HUDEP-2 (cell line): ENCODE measurements around the gene CYP19A1.
"Not testable (repeated sequence)": the region's sequence is repeated elsewhere in the genome, so short reads cannot be mapped to it uniquely, and the experiment has no call there.

Experiments
- DNase-seq, 76 experiments: peaks; one replicate each; lab custom pipeline; 2025; ENCODE audit not compliant: unreplicated experiment in 76 of 76; lab: John Stamatoyannopoulos, UW

CYP19A1 gene

DNA sequence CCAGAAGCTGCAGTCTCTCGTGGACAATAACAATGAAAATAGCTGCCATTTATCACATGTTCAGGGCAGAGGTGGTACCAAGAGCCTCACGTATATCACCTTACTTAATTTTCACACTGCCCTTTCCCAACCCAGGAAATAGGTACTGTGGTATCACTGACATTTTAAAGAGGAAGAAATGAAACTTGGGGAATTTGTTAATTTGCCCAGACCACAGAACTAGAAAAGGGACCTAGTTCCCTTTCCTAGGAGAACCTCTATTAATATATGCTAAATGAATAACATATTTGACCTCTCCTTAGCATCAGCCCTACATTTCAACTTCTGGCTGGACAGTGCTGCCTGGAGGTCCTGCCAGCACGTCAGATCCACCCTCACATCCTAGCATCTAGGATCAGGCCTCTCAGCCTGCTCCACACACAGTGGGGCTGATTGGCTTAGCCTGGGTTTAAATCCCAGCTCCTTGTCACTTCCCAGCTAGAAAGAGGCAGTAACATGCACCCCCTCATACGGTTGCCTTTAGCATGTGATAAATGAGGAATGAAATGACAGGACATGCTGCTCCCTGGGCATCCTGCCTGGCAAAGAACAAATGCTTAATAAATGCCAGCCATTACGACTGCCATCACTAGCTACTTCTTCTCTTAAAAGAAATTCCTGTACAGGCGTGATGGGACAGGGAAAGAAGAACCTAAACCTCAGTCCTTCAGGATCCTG lies 148.6 kb downstream of the CYP19A1 start:
- DNase-seq, result no peak

DNA sequence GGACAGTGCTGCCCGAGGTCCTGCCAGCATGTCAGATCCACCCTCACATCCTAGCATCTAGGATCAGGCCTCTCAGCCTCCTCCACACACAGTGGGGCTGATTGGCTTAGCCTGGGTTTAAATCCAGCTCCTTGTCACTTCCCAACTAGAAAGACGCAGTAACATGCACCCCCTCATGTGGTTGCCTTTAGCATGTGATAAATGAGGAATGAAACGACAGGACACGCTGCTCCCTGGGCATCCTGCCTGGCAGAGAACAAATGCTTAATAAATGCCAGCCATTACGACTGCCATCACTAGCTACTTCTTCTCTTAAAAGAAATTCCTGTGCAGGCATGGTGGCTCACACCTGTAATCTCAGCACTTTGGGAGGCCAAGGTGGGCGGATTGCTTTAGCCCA lies 149.6 kb downstream of the CYP19A1 start:
- not testable (repeated sequence) for DNase-seq

DNA sequence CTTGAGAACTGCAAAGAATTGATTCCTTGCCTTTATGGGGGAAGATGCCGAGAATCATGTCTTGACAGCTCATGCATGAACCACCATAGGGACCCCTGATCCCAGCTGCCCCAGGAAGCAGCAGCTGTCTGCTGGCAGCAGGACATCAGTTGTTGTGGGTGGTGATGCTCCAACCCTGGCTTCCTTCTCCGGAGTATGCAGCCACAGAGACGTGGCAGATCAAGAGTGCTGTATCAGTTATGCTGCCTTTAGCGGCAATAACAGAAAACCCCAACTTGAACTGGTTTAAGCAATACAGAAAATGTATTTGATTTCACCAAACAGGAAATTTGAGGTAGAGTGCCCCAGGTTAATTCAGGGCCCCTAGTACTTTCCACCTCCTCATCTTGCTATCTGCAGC lies 151.5 kb downstream of the CYP19A1 start:
- DNase-seq, result no peak

DNA sequence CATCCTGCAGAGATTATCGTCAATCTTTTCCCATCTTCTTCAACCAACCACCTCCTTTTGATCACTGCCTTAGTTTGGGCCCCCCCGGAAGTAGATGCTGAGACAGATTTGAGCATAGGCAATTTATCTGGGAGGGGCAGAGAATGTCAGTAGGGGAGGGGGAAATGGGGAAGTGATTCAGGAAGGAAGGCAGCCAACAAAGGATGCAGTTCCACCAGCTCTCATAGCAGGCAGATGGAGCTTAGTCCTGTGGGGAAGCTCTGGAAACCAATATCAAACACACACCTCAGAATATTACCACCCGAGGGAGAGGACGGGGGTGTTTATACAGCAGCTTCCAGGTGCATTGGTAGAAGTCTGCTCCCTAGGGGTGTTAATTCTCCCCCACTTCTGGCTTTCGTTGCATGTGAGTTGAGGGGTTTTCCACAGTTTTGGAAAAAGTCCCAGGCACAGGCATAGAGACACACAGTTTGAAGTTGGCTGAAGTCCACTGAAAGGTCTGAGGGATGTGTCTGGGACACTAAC lies 152.2 kb downstream of the CYP19A1 start:
- no peak for DNase-seq

DNA sequence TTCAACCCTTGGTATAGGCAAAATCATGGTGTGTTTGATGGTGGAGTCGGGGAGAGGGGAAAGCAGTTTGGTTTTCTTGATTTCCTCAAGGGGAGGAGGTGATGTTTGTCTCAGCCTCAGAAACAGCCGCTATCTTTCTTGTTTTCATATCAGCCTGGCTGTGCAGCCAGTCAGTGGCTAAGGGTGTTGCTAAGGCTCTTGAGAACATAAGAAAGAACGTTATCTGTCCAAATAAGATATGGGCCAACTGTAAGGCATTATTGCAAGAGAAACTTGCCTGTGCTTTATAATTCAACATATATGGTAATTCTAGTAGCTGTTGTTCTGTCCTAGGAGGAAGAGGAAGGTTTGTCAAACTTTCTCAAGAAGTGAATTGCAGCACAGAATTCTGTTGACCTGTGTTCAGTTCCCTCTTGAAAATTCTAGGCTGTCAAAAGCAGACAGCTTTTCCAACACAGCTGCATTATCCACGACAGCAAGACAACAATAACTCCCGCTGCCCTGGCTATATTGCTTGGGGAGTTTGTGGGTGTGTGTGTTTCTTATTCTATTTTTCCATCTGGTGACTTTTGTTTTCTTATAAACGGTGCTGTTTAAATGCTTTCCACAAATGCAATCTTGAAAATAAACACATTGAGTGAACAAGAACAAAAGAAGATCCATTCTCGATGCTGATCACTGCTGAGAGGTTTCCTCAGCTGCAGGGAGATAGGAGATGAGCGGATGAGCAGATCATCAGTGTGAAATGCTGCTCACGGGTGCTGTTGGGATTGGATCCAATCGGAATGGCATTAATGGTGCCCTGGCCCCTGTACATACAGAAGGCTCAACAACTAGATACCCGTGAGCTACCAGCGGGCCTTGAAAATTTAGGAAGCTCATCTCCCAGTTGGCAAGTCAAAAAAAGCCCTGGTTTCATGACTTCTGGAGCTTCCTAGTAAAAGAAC lies 152.9 kb downstream of the CYP19A1 start:
- DNase-seq, result peak in 52 of 76 experiments; percentile 5 to 79 (median 28)

DNA sequence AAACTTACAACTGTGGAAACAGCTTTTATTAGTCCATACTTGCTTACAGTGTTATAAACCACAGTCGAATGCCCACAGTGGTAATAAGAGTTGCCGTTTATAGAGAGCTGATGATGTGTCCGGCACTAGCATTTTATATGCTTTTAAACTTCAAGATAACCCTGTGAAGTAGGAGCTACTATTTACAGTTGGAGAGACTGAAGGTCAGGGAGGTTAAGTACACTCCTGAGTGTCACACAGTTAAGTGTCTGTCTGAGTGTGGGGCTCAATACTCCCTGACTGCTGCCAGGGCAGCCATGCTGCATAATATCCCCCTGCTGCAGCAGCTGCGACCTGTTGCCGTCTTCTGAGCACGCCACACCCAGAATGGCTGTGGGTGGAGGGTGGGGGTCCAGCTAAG lies 153.8 kb downstream of the CYP19A1 start:
- no peak for DNase-seq

DNA sequence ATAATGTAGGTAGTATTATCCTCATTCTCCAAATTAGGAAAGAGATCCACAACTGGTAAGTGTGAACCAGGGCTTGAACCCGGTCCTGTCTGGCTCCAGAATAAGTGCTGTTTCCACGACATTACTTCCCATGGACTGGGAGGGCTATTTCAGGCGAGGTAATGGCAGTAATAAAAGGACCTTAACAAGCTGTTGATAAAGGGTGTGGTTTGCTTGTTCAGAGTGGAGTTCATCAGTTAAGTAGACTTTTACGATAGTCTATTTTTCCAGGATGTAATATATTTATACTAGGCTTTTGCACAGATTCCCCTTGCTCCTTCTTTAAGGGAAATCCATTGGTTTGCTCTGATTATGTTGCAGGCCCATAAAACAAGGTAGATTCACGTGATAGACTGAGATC lies 155.3 kb downstream of the CYP19A1 start:
- DNase-seq, result no peak

DNA sequence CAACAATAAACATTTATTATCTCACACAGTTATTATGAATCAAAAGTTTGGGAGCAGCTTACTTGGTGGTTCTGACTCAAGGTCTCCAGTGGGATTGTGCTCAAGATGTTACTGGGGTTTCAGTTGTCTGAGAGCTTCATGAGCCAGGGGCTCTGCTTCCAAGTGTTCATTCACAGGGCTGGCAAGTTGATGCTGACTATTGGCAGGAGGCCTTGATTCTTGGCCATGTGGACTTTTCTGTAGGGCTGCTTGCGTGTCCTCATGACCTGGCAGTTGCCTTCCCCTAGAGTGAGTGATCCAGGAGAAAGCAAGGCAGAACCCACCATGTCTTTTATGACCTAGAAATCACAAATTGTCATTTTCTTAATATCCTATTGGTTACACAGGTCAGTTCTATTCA lies 156.5 kb downstream of the CYP19A1 start:
- DNase-seq, result no peak

DNA sequence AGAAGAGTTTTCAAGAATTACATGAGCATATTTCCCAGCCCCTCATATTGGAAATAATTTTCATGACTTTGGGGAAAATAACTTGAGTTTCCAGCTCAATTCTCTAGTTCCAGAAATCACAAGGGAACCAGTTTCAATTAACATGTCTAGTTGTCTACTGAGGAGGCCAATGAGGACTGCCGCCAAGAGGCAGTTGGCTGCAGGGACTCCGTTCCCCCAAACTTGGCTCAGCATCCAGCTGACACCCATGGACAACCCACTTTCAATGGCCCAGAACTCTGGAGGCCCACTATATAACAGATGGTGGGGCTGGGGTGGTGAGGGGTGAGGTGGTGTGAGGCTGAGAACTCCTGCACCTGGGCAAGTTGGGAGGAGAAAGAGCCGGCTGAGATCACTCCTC lies 157.2 kb downstream of the CYP19A1 start:
- no peak for DNase-seq

DNA sequence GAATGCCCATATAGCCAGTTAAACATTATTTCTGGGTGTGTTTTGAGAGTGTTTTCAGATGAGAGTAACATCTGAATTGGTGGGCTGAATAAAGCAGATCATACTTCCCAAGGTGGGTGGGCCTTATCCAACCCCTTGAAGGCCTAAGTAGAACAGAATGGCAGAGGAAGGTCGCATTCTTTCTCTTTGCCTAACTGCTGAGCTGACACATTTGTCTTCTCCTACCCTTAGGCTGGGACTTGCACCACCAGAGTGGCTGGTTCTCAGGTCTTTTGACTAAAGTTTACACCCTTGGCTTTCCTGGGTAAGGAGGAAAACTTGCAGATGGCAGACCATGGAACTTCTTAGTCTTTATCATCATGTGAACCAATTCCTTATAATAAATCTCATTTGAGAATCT lies 157.9 kb downstream of the CYP19A1 start:
- no peak for DNase-seq

DNA sequence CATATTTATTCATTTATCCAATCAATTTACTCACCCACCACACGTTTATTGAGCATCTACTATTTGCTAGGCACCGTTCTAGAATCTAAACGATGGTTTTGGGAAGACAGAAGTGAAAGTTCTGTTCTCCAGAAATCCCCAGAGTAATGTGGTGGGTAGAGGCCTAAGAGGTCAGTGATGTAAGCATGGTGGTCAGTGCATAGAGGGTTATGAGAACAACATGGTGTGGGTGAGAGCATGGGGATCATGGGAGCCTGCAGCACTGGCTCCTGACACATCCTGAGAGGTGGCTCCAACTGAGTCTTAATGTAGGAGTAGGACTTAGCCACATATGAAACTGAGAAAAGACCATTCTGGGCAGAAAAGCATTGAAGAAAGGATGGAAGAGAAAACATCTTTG lies 158.4 kb downstream of the CYP19A1 start:
- DNase-seq, result no peak

DNA sequence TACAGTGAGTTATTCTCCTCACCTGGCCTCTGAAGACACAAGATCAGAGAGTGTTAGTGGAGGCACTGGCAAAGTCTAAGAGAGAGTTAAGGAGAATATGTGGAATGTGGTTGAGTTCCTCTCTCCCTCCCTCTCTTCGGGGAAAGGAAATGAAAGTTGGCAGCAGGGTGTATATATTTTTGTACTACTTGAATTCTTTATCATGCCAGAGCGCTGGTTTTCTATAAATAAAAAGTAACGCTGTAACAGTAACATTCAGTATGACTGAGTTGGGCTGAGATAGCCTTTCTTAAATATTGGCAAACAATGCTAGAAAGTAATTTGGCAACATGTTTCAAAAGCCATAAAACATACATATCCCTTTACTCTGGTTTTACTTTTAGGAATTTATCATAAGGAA lies 166.2 kb downstream of the CYP19A1 start:
- no peak for DNase-seq

DNA sequence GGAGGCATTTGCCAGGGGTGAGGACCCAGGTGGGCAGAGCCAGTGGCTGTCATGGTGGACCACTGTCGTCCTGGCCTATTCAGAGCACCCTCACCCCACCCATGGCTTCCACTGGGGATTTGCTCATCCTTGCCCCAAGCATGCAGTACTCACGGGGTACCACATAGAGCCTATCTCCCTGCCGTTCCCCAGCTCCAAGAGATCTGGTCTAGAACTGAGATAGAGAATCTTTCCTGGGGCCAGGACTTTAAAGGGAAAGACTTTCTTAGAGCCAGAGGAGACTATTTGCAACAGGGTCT lies 166.8 kb downstream of the CYP19A1 start:
- no peak for DNase-seq

DNA sequence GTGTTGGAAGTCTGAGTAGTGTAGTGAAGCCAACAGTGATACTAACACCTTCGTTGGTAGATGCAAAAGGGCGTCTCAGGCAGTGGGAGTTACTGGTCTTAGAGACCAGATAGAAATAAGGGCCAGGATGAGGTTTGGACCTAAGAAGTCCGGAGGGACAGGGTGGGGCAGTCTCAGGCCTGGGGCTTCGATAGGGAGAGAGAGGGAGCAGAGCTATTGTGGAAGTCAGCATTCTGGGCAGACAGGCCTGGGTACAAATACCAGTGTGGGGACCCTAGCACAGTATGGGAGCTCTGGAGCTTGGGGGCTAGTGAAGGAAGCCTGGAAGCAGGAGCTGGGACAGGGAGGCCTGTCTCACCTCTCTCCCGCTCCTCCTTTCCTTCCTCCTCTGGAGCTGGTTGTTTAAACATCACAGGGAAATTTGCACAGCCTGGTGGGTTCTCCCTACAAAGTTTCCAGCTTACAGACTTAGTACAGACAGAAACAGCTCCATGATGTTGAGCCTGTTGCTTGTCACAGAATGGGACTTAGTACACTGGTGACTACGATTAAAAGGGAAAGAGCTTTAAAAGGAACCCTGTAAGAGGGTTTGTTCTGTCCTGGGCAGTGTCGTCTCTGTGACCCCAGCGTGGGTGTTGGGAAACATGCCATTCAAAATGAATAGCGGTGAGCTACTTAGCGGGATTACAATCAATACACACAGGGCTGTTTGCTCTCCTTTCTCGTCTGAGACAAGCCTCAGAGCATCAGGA lies 167.3 kb downstream of the CYP19A1 start:
- no peak for DNase-seq

DNA sequence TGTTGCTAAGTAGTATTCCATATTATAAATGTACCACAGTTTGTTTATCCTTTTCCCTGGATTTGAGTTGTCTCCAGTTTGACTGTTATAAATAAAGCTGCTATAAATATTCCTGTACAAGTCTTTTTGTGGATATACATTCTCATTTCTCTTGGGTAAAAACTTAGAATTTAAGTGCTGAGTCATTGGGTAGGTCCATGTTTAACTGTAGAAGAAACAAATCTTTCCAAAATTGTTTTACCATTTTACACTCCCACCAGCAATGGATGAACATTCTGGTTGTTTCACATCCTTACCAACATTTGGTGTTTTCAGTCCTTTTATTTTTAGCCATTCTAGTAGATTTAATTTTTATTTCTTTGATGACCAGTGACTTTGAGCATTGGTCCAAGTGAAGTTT lies 169.7 kb downstream of the CYP19A1 start:
- DNase-seq, result no peak

DNA sequence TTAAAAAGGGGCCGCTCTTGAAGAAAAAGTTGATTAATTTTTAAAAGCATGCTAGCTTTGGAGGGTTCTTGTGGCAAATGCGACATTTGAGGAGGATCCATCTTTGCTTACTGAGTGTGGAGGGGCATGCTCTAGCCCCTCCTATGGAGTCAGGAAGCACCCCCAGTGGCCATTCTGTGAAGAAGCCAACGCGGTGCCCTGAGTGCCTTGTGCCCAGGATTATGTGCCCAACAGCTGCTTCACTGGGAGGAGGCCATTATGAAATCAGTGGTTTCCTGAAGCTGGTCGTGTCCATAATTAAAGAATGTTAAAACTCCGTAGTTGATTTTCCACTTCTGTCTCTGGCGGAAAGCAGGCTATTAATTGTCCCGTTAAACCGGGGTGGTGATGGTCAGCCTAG lies 174.6 kb downstream of the CYP19A1 start:
- DNase-seq, result no peak

DNA sequence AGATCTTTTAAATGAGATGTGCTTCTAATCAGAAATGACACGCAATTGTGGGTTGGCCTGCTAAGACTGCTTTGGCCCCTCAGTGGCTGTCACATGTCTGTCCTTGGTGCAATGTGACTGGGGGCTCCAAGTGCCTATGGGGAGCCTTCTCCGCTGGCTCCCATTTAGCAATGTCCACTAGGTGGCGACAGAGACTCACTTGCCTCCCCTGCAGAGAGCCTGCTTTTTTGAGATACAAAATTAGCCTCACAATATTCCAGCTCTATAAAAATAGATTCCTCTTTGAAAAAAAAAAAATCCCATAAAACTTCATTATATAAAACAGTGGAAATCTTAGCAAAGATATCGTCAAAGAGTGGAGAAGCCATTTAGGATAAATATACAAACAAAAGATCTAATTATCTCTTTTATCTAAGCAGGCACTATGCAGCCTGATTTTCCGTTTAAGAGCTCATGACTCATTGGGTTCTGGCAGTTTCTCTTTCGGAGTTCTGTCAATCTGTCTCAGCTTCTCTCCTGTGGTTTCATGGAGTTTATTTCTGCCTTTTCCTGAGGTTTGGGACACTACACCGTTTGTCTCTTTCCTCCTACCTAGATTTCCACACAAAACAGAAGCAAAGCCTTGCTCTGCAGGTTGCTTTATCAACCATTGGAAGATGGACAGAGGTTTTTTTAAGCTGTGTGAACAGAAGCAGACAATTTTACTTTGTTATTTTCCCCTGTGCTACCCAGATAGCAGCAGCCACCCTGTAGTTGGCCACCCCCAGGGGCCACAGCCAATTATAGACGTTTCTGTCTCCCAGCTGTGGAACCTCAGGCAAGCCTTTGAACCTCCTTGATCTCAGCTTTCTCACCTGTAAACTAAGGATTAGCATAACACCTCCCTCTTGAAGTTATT lies 175.3 kb downstream of the CYP19A1 start:
- DNase-seq, result peak in 58 of 76 experiments; percentile 4 to 70 (median 35)

DNA sequence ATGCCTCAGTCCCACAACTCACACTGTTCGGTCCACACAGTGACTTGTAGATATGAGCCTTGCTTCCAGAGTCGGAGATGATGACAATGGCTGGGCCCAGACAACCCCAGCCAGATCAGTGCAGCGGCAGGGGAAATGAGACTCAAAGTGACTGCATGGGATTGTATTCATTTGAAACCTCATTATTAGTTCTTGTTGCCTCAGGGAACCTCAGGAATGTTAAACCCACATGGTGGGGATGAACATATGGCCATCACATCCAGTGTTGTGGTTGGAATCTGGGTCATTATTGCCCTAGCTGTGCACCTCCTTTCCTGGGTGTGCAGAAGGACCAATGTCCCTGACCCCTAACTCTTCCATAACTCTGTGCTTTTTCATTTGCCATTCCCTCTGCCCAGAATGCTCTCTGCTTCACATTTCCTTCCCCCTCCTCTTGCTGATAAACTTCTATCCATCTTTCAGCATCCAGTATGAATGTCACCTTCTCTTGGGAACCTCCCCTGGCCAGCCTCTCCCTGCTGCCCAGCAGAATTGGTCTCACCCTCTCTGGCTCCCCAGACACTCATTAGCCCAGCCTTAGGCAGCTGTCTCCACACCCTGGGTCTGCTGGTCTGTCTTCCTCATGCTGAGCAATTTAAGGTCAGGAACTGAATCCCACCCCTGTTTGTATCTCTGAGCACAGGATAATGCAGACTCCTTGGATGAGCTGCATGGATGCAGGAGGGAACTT lies 176.7 kb downstream of the CYP19A1 start:
- no peak for DNase-seq

DNA sequence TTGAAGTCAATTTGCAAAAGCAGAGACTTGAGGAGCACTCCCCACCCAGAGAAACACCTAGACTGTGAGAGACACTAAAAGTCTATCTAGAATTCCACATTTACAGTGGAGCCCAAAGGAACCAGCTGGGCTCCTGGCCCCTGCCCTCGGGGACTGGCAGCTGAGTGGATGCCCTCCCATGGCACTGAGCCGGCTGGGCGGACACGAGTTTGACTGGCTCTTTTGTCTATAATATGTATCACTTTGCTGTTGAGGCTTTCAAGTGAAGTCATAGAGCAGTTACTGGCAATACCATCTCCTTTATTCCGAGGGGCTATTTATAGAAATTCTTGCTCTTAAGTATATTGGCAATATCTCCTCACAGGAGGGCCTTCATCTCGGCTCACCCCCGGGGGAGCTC lies 177.9 kb downstream of the CYP19A1 start:
- no peak for DNase-seq
